ENCODE results near the gene REXO5. TPM values are rescaled to one million over a fixed set of nuclear protein-coding genes. Genes with fewer than 3 reads are reported as not detected.
"Not testable (repeated sequence)": the region's sequence is repeated elsewhere in the genome, so short reads cannot be mapped to it uniquely, and the experiment has no call there.

REXO5 gene, protein sequence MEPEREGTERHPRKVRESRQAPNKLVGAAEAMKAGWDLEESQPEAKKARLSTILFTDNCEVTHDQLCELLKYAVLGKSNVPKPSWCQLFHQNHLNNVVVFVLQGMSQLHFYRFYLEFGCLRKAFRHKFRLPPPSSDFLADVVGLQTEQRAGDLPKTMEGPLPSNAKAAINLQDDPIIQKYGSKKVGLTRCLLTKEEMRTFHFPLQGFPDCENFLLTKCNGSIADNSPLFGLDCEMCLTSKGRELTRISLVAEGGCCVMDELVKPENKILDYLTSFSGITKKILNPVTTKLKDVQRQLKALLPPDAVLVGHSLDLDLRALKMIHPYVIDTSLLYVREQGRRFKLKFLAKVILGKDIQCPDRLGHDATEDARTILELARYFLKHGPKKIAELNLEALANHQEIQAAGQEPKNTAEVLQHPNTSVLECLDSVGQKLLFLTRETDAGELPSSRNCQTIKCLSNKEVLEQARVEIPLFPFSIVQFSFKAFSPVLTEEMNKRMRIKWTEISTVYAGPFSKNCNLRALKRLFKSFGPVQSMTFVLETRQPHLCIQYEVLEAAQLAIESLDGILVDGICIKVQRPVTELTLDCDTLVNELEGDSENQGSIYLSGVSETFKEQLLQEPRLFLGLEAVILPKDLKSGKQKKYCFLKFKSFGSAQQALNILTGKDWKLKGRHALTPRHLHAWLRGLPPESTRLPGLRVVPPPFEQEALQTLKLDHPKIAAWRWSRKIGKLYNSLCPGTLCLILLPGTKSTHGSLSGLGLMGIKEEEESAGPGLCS
- total RNA-seq, result 10 to 100 TPM in 1 of 8 experiments, 1 to 10 TPM in 7; 2.1 to 16.9 (median 6.4) TPM

GRCh38 chr16:20806168-20807050 is at the start of gene REXO5, which contains the start of gene ERI2:
TSS of gene REXO5 (plus strand) at chr16:20806527. CDS start at chr16:20806954, 427 bp downstream.
TSS of gene ERI2 (minus strand) at chr16:20806472. CDS start at chr16:20806430, 42 bp downstream.
- peak within 1 kb of the TSS; percentile 41 to 74 for H3K27ac ChIP-seq
- peak within 1 kb of the TSS; percentile 61 to 92 (median 71) for H3K4me3 ChIP-seq
- peaks cover 0 to 6% of the 10 kb centered on the region in 2 donors for H3K4me1 ChIP-seq (replicated peaks in 1 of 2)
- in situ Hi-C loops (cut with MboI; ENCODE audit: low pct_unique_long_range_greater_than_20kb in 2 of 9, low sequenced_read_pairs in 9 of 9, unreplicated experiment in 9 of 9), result loop anchor here in 1 of 9 experiments (25.0 kb wide), 1 partner anchor 481 kb away; the partner anchor contains the start of gene CRYM
- WGBS, 10 experiments, result 0% methylated on average over 1 to 19 of the region's 74 CpGs; no CpG with 5 or more reads in 5 of the 10 experiments
- peak; percentile 88 to 96 (median 95) for ATAC-seq (replicated peaks in 6 of 8)

GRCh38 chr16:20760346-20760745 is 46.0 kb upstream of the REXO5 start:
- ATAC-seq (replicated peaks in 6 of 8), result no peak
- 0 to 100% (median 70%) methylated on average over 1 to 2 of the region's 2 CpGs for WGBS, 10 experiments
- Histone ChIP-seq H3K27ac (no peak overlapping the region), H3K4me1 (replicated peaks in 1 of 2) (no peaks in the 10 kb centered on the region), H3K4me3 (no peak overlapping the region)
- in situ Hi-C loops (cut with MboI; ENCODE audit: low pct_unique_long_range_greater_than_20kb in 2 of 9, low sequenced_read_pairs in 9 of 9, unreplicated experiment in 9 of 9), result no loop called here

- ATAC-seq (replicated peaks in 6 of 8), result no peak
These were observed 45.2 kb upstream of the REXO5 start for GRCh38 chr16:20761175-20761574.

GRCh38 chr16:20762404-20763123 is 43.8 kb upstream of the REXO5 start:
- in situ Hi-C loops (cut with MboI; ENCODE audit: low pct_unique_long_range_greater_than_20kb in 2 of 9, low sequenced_read_pairs in 9 of 9, unreplicated experiment in 9 of 9), result no loop called here
- H3K4me1 ChIP-seq (replicated peaks in 1 of 2), result no peaks in the 10 kb centered on the region
- WGBS, 10 experiments, result 57 to 97% (median 86%) methylated on average over 2 to 3 of the region's 3 CpGs; no CpG with 5 or more reads in 1 of the 10 experiments
- no peak overlapping the region for H3K27ac ChIP-seq
- no peak for ATAC-seq (replicated peaks in 6 of 8)
- no peak overlapping the region for H3K4me3 ChIP-seq

More at GRCh38 chr16:20761175-20761574, 45.2 kb upstream of the REXO5 start:
- Histone ChIP-seq H3K4me3 (no peak overlapping the region), H3K4me1 (replicated peaks in 1 of 2) (no peaks in the 10 kb centered on the region), H3K27ac (no peak overlapping the region)
- WGBS, 10 experiments, result 0 to 100% (median 50%) methylated on average over 1 of the region's 1 CpG; no CpG with 5 or more reads in 7 of the 10 experiments
- in situ Hi-C loops (cut with MboI; ENCODE audit: low pct_unique_long_range_greater_than_20kb in 2 of 9, low sequenced_read_pairs in 9 of 9, unreplicated experiment in 9 of 9), result no loop called here

- peak in 4 of 8 experiments; percentile 72 to 100 (median 99) for ATAC-seq (replicated peaks in 6 of 8)
- Histone ChIP-seq H3K4me1 (replicated peaks in 1 of 2) (no peaks in the 10 kb centered on the region), H3K4me3 (no peak within 1 kb of the TSS), H3K27ac (no peak within 1 kb of the TSS)
- in situ Hi-C loops (cut with MboI; ENCODE audit: low pct_unique_long_range_greater_than_20kb in 2 of 9, low sequenced_read_pairs in 9 of 9, unreplicated experiment in 9 of 9), result no loop called here
- 0 to 48% (median 17%) methylated on average over 2 to 10 of the region's 10 CpGs for WGBS, 10 experiments
These were observed 42.7 kb upstream of the REXO5 start, which contains the start of gene ACSM3 for GRCh38 chr16:20763461-20764232. TSS of gene ACSM3 (plus strand) at chr16:20764014. CDS start at chr16:20770035, 6,021 bp downstream.

- in situ Hi-C loops (cut with MboI; ENCODE audit: low pct_unique_long_range_greater_than_20kb in 2 of 9, low sequenced_read_pairs in 9 of 9, unreplicated experiment in 9 of 9); H3K4me3 ChIP-seq; H3K4me1 ChIP-seq (replicated peaks in 1 of 2); H3K27ac ChIP-seq; ATAC-seq (replicated peaks in 6 of 8): not testable (repeated sequence)
- 0 to 100% (median 67%) methylated on average over 1 of the region's 1 CpG; no CpG with 5 or more reads in 3 of the 10 experiments for WGBS, 10 experiments
These were observed 41.9 kb upstream of the REXO5 start for GRCh38 chr16:20764448-20764847.

DNA sequence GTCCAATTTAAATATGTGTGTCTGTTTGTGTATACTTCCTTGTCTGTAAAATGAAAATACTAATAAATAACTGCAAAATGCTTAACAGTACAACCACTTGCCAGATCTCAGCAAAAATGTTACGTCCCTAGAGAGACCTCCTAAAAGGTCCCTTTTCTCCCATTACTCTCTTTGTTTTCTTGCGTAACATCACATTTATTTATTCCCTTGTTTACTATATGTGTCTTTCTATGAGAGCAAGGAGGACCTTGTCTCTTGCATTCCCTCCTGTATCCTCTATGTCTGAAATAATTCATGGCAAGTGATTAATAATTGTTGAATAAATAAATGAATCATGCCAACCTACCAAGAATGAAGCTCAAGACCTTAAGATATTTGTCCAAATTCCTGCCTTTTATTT is 40.6 kb upstream of the REXO5 start:
- no peak overlapping the region for H3K27ac ChIP-seq
- in situ Hi-C loops (cut with MboI; ENCODE audit: low pct_unique_long_range_greater_than_20kb in 2 of 9, low sequenced_read_pairs in 9 of 9, unreplicated experiment in 9 of 9), result no loop called here
- no peak overlapping the region for H3K4me3 ChIP-seq
- 25 to 100% (median 94%) methylated on average over 1 to 2 of the region's 2 CpGs; no CpG with 5 or more reads in 1 of the 10 experiments for WGBS, 10 experiments
- H3K4me1 ChIP-seq (replicated peaks in 1 of 2), result no peaks in the 10 kb centered on the region
- ATAC-seq (replicated peaks in 6 of 8), result no peak

DNA sequence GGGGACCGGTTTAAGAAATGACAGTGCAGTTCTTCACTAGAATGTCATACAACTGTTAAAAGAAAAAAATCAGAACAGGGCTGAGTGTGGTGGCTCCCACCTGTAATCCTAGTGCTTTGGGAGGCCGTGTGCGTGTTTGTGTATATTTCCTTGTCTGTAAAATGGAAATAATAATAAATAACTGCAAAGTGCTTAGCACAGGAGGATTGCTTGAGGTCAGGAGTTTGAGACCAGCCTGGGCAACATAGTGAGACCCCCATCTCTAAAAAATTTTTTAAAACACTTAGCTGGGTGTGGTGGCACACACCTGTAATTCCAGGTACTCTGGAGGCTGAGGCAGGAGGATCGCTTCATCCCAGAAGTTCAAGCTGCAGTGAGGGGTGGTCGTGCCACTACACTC is 40.0 kb upstream of the REXO5 start:
- in situ Hi-C loops (cut with MboI; ENCODE audit: low pct_unique_long_range_greater_than_20kb in 2 of 9, low sequenced_read_pairs in 9 of 9, unreplicated experiment in 9 of 9), result no loop called here
- H3K4me3 ChIP-seq, result no peak overlapping the region
- no peak for ATAC-seq (replicated peaks in 6 of 8)
- H3K27ac ChIP-seq, result no peak overlapping the region
- 37 to 100% (median 81%) methylated on average over 2 to 5 of the region's 5 CpGs; no CpG with 5 or more reads in 3 of the 10 experiments for WGBS, 10 experiments
- H3K4me1 ChIP-seq (replicated peaks in 1 of 2), result no peaks in the 10 kb centered on the region

- H3K27ac ChIP-seq, result no peak overlapping the region
- H3K4me1 ChIP-seq (replicated peaks in 1 of 2), result no peaks in the 10 kb centered on the region
- no peak for ATAC-seq (replicated peaks in 6 of 8)
- no peak overlapping the region for H3K4me3 ChIP-seq
- in situ Hi-C loops (cut with MboI; ENCODE audit: low pct_unique_long_range_greater_than_20kb in 2 of 9, low sequenced_read_pairs in 9 of 9, unreplicated experiment in 9 of 9), result no loop called here
These were observed 38.8 kb upstream of the REXO5 start for GRCh38 chr16:20767577-20767976.

- no peaks in the 10 kb centered on the region for H3K4me1 ChIP-seq (replicated peaks in 1 of 2)
- no peak overlapping the region for H3K27ac ChIP-seq
- WGBS, 10 experiments, result 29 to 100% (median 100%) methylated on average over 1 of the region's 1 CpG; no CpG with 5 or more reads in 3 of the 10 experiments
- no peak for ATAC-seq (replicated peaks in 6 of 8)
- in situ Hi-C loops (cut with MboI; ENCODE audit: low pct_unique_long_range_greater_than_20kb in 2 of 9, low sequenced_read_pairs in 9 of 9, unreplicated experiment in 9 of 9), result no loop called here
- H3K4me3 ChIP-seq, result no peak overlapping the region
These were observed 38.2 kb upstream of the REXO5 start for GRCh38 chr16:20768121-20768520.

GRCh38 chr16:20768818-20769217 is 37.5 kb upstream of the REXO5 start:
- in situ Hi-C loops (cut with MboI; ENCODE audit: low pct_unique_long_range_greater_than_20kb in 2 of 9, low sequenced_read_pairs in 9 of 9, unreplicated experiment in 9 of 9), result no loop called here
- H3K27ac ChIP-seq, result no peak overlapping the region
- no peak overlapping the region for H3K4me3 ChIP-seq
- WGBS, 10 experiments, result 0 to 100% (median 100%) methylated on average over 1 of the region's 1 CpG; no CpG with 5 or more reads in 2 of the 10 experiments
- H3K4me1 ChIP-seq (replicated peaks in 1 of 2), result no peaks in the 10 kb centered on the region
- ATAC-seq (replicated peaks in 6 of 8), result no peak
